ENCODE results near the gene ARID4A. TPM values are rescaled to one million over a fixed set of nuclear protein-coding genes. Genes with fewer than 3 reads are reported as not detected.
A peak's percentile ranks its signal among the peaks of the same experiment; 100 is the strongest.

The ARID4A gene
- total and polyA plus RNA-seq, 10 donors, result 7.3 to 55.0 (median 41.7) TPM

- Histone ChIP-seq H3K4me1 (peaks cover 0 to 33% (median 2%) of the 10 kb centered on the region in 6 donors), H3K9me3 (no peaks in the 10 kb centered on the region), H3K36me3 (peaks cover 0 to 100% (median 98%) of the 10 kb centered on the region in 6 donors), H3K4me3 (no peak overlapping the region), H3K27me3 (replicated peaks in 1 of 7) (no peaks in the 10 kb centered on the region), H3K27ac (peak overlapping the region in 3 of 8 donors; percentile 2 to 23 (median 5))
- intact Hi-C loops (cut with DNase I; ENCODE audit: low total_unique reads), result no loop called here
- no peak for DNase-seq
- TF ChIP-seq CTCF (IDR thresholded peaks at IDR 0.05 in 8 of 11, conservative IDR thresholded peaks at IDR 0.05 in 3 of 11) (no peak), POLR2A (IDR thresholded peaks at IDR 0.05) (no peak), POLR2AphosphoS5 (IDR thresholded peaks at IDR 0.05) (no peak)
Observed at GRCh38 chr14:58265401-58265800, 33.0 kb upstream of the ARID4A start.

- H3K4me1 ChIP-seq, result peaks cover 3 to 70% (median 13%) of the 10 kb centered on the region in 6 donors
- peak overlapping the region in 1 of 8 donors; percentile 27 for H3K27ac ChIP-seq
- no peaks in the 10 kb centered on the region for H3K9me3 ChIP-seq
- no peak for TF ChIP-seq POLR2A (IDR thresholded peaks at IDR 0.05)
- TF ChIP-seq CTCF (IDR thresholded peaks at IDR 0.05 in 8 of 11, conservative IDR thresholded peaks at IDR 0.05 in 3 of 11), result no peak
- TF ChIP-seq POLR2AphosphoS5 (IDR thresholded peaks at IDR 0.05), result no peak
- intact Hi-C loops (cut with DNase I; ENCODE audit: low total_unique reads), result no loop called here
- no peaks in the 10 kb centered on the region for H3K27me3 ChIP-seq (replicated peaks in 1 of 7)
- 68 to 84% (median 81%) methylated on average over 2 of the region's 2 CpGs for WGBS, 5 donors
- peaks cover 0 to 98% (median 82%) of the 10 kb centered on the region in 6 donors for H3K36me3 ChIP-seq
- DNase-seq, result no peak
- H3K4me3 ChIP-seq, result no peak overlapping the region
Observed at GRCh38 chr14:58270628-58271027, 27.7 kb upstream of the ARID4A start.

- Histone ChIP-seq H3K9me3 (no peaks in the 10 kb centered on the region), H3K4me3 (no peak overlapping the region), H3K27ac (peak overlapping the region in 1 of 8 donors; percentile 33), H3K36me3 (peaks cover 0 to 98% (median 74%) of the 10 kb centered on the region in 6 donors), H3K27me3 (replicated peaks in 1 of 7) (no peaks in the 10 kb centered on the region), H3K4me1 (peaks cover 8 to 81% (median 26%) of the 10 kb centered on the region in 6 donors)
- DNase-seq, result no peak
- intact Hi-C loops (cut with DNase I; ENCODE audit: low total_unique reads), result no loop called here
- WGBS, 5 donors, result 79 to 92% (median 89%) methylated on average over 4 of the region's 4 CpGs
- no peak for TF ChIP-seq POLR2A (IDR thresholded peaks at IDR 0.05)
Observed at GRCh38 chr14:58272588-58273372, 25.6 kb upstream of the ARID4A start.

- intact Hi-C loops (cut with DNase I; ENCODE audit: low total_unique reads), result no loop called here
- H3K27ac ChIP-seq, result peak overlapping the region in 7 of 8 donors; percentile 2 to 44 (median 12)
Observed at GRCh38 chr14:58274881-58275280, 23.5 kb upstream of the ARID4A start.

More at GRCh38 chr14:58274881-58275280, 23.5 kb upstream of the ARID4A start:
- no peaks in the 10 kb centered on the region for H3K27me3 ChIP-seq (replicated peaks in 1 of 7)
- H3K9me3 ChIP-seq, result no peaks in the 10 kb centered on the region
- peaks cover 8 to 92% (median 26%) of the 10 kb centered on the region in 6 donors for H3K4me1 ChIP-seq
- H3K36me3 ChIP-seq, result peaks cover 0 to 98% (median 68%) of the 10 kb centered on the region in 6 donors
- no peak for DNase-seq
- H3K4me3 ChIP-seq, result no peak overlapping the region
- TF ChIP-seq POLR2AphosphoS5 (IDR thresholded peaks at IDR 0.05), result no peak
- TF ChIP-seq CTCF (IDR thresholded peaks at IDR 0.05 in 8 of 11, conservative IDR thresholded peaks at IDR 0.05 in 3 of 11), result no peak
- TF ChIP-seq POLR2A (IDR thresholded peaks at IDR 0.05), result no peak

Measured in spleen (tissue), 11 donors.